ENCODE data around the gene PTPRD.
"Not testable (repeated sequence)": the region's sequence is repeated elsewhere in the genome, so short reads cannot be mapped to it uniquely, and the experiment has no call there.

GRCh38 chr9:9043788-9044187 lies 1569.0 kb downstream of the PTPRD start:
- TF ChIP-seq EZH2phosphoT487 (conservative IDR thresholded peaks at IDR 0.05; ENCODE audit: low read length); CTCF (IDR thresholded peaks at IDR 0.05; ENCODE audit: insufficient read depth, low read length, poor library complexity, severe bottlenecking): not testable (repeated sequence)
